T1000 (cell line): ENCODE measurements around the gene KCNT1.

Source experiments
- DNase-seq: peaks from one replicate; lab custom pipeline; 2025; ENCODE audit warnings: mixed read lengths; lab: John Stamatoyannopoulos, UW

The KCNT1 gene

GRCh38 chr9:135727257-135727875, 25.4 kb downstream of the KCNT1 start:
- no peak for DNase-seq

GRCh38 chr9:135728436-135729110, 26.6 kb downstream of the KCNT1 start:
- no peak for DNase-seq

GRCh38 chr9:135729480-135729879, 27.5 kb downstream of the KCNT1 start:
- DNase-seq: no peak

- no peak for DNase-seq
Measured at GRCh38 chr9:135731454-135731853, 29.5 kb downstream of the KCNT1 start.

GRCh38 chr9:135732569-135733257, 30.7 kb downstream of the KCNT1 start:
- DNase-seq: no peak

GRCh38 chr9:135734616-135735144, 32.7 kb downstream of the KCNT1 start:
- DNase-seq: no peak

GRCh38 chr9:135736272-135736978, 34.4 kb downstream of the KCNT1 start:
- no peak for DNase-seq

GRCh38 chr9:135736979-135737839, 35.2 kb downstream of the KCNT1 start:
- no peak for DNase-seq

GRCh38 chr9:135737840-135738521, 36.0 kb downstream of the KCNT1 start:
- DNase-seq: no peak

- DNase-seq: no peak
Measured at GRCh38 chr9:135739271-135740220, 37.6 kb downstream of the KCNT1 start.

- no peak for DNase-seq
Measured at GRCh38 chr9:135741276-135742219, 39.6 kb downstream of the KCNT1 start.

- DNase-seq: no peak
Measured at GRCh38 chr9:135743021-135743420, 41.0 kb downstream of the KCNT1 start.

- no peak for DNase-seq
Measured at GRCh38 chr9:135743546-135744332, 41.8 kb downstream of the KCNT1 start.

GRCh38 chr9:135744333-135745070, 42.5 kb downstream of the KCNT1 start:
- DNase-seq: no peak

GRCh38 chr9:135745189-135745588, 43.2 kb downstream of the KCNT1 start:
- no peak for DNase-seq

GRCh38 chr9:135745686-135746324, 43.8 kb downstream of the KCNT1 start:
- no peak for DNase-seq
